ENCODE measurements around the gene PIAS3.

Gene PIAS3

DNA sequence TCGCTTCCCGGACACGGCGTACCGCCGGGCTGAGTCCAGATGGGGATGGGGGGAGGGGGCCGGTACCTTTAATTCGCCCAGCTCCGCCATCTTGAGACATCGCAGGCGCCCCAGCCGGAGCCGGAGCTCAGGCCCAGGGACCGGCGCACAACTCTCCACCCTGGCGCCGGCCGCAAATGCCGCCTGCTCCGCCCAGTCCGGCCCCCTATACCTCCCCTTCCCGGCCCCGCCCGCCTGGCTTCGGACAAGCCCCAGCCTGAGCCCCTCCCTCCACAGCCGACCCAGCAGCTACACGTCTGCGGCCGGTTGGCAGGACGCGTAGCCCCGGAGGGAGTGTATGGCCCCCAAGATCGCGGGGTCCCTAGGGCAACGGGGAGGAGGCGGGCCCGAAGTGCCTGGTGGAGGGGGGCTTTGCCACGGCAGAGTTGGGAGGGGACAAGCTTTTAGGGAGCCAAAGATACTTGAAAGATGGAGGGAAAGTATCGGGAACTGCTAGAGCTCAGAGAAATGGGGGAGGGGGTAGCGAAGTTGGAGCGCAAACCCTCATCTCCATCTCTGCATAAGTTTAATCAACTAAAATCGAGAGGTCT is at the start of gene PIAS3:
Gene PIAS3 (minus strand): TSS at position 181 of the 590 bp plus-strand sequence. CDS start 91 bp downstream, at position 90.
- DNase-seq = peak; percentile 87

DNA sequence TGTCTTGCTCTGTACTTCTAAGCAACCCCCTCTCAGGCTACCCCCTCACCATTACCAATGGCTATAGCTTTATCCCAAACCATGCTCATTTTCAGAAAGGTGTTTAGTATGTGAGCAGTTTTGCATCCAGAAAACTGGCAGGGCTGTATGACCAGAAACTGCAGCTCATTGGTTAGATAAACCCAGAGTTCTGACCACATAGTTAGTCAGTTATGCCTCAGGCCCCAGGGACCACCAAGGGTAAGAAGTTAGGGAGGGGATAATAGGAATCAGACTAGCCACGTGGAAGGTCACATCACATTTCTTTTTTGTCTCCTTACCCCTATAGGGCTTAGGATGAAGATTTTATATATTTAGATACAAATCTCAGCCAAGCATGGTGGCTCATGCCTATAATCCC is 49.8 kb upstream of the PIAS3 start:
- DNase-seq = no peak

DNA sequence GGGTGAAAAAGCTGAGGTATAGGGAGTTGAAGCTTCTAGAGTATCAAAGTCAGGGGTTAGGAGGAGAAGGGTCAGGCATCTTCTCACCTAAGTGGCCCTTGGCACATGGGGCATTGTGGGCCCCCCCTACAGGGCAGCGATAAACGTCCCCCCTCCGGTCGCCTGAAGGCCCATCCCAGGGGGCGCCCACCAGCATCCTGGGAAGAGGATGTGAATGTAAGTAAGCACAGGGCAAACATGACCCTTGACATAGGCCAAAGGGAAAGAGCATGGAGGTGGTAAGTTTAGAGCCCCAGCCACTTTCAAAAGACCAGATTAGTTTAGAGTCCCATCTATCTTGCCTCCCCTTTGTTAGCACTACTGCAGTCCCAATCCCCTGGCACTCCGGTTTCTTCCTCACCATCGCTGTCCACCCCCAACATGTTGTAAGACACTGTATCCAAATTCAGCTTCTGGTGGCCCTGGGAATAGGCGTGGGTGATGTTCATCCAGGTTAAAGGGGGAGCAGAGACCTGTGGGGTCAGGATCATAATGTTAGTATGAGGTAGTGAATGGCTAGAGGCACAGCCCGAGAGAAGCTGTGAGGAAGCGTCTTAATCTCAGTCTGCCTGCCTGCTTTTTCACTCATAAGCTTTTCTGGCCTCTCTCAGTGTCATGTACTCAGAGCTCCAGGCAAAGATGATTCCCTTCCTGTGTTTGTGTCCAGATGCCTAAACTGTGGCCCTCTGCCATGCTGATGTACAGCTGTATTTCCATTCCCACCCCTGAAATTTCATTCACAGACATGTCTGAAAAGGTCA is 48.3 kb upstream of the PIAS3 start:
- DNase-seq = no peak

DNA sequence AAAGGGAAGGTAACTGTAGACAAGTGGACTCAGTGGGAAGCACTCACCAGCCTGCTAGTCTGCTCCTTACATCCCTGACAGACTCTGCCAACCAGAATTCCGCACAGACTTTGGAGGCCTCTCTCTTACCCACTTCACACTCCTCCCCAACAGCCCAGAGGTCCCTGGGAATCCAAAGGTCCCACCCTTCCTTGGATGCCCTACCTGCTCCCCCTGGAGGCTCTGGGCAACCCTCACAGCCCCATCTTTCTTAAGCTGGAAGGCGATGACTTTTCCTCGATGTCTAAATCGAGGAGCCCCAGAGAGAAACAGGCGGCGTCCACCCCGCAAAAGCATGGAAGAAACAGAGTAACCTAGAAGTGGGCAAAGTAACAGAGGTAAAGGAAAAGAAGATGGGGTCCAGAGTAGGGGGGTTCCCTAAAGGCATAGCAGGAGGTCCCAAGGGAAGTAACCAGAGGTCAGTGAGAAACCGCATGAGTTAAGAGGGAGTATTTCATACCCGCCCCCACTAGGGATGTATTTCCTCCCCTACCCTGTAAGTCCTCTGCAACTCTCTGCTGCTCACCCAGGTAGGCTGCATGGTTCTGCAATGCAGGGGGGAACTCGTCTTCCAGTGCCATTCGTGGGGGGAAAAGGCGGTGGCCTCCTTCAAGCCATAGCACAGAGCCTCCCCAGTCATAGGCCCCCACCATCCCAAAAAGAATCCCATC is 42.6 kb upstream of the PIAS3 start:
- no peak for DNase-seq

DNA sequence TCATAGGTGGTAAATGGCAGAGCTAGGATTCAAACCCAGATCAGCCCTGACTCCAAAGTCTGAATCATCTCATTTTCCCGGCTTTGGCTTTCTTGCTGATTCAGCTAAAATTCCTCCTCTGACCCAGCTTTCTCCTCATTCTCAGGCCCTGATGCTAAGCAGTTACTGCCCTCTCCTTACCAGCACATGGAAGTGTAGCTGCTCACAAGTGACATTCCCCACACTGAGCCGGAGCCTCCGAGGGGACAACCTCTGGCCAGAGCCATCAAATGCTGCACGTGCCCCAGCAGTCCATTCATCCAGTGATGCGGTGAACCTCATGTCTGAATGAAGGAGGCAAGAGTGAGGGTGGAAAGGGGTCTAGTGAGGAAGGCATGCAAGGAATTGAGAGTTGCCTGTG is 39.9 kb upstream of the PIAS3 start:
- no peak for DNase-seq

DNA sequence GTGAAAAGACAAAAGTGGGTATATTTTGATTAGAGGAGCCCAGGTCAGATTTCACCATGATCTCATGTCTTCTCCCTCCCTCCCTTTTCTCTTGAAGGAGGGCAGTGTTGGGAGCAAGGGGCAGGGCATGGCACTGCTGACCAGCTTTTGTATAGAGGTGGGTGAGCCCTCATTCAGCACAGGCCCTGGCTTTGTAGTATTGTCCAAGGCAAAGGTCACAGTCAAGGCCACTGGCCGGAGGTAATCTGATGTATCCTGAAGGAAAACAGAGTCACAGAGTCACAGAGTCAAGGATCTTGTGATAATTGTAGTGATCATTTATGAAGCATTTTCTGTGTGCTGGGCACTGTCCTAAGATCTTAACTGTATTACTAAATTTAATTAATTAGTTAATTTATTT is 39.1 kb upstream of the PIAS3 start:
- DNase-seq = no peak

DNA sequence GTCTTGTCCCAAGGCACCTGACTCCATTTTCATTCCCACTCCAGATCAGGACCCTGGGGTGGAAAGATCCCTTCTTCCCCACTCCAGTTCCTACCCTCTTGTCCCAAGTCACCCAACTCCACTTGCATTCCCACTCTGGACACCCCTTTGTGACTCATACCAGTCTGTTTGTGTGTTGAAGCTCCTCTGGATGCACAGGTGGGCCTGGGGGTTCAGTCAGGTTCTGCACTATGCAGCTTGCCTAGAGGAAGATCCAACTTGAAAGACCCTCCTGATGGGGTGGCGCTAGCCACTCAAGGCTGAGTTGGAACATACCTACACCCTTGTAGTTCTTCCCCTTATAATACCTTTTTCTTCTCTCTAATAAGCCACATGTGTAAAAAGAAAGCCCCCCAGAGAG is 36.6 kb upstream of the PIAS3 start:
- DNase-seq = no peak

DNA sequence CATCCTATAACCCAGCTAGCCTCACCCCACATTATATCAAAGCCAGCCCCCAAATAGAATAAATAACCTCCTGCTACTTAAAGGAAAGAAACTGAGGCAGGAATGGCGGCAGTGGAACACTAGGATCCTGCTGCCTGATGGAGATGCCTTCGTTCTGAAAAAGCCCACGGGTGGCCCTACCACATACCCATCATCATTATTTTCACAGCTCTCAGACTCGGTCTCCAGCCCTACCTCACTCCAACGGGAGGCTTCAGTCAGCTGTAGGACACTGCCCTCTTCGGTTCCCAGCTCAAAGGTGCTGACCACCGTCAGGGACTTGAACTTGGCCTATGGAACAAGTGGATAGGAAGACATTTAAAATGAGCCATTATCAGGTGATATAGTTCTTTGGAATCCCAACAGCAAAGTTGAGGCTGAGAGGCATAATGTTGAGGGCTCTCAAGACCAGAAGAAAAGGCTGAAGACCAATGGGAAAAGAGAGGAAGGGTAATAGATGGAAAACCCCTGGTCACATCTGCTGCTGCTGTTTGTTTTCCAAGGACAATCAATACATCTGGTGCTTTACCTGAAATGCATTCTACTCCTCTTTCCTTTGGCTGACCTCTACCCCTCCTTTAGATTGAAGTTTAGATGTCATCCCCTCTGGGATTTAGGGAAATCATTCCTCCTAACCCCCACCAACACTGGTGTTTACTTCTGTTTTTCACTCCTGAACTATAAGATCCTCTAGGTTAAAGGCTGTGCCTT is 34.6 kb upstream of the PIAS3 start:
- DNase-seq = no peak

DNA sequence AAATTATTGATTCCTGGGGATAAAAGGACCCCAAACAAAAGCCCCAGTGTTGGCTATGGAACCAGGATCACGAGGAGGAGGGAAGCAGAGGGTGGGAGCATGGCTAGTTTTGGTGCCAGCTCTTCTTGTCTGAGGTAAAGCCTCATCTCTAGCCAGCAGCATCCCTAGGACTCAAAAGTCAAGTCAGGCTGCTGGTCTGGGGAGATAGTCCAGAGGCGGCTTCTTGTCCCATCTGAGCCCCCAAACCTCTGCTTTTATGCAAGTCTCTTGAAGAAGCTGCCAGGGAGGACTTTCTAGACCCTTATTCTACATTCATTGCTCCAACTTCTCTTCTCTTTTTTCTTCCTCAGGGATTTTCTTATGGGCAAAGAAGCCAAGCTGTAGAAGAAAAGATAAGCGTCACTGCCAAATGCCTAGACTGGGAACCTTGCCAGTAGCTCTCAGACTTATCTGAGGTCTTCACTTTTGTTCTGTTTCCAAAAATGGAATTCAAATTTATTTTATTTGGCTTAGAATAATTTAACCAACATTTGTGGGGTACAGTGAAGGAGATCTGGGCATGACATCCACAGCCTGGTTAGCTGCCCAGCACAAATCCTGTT is 33.7 kb upstream of the PIAS3 start:
- DNase-seq = peak; percentile 90

DNA sequence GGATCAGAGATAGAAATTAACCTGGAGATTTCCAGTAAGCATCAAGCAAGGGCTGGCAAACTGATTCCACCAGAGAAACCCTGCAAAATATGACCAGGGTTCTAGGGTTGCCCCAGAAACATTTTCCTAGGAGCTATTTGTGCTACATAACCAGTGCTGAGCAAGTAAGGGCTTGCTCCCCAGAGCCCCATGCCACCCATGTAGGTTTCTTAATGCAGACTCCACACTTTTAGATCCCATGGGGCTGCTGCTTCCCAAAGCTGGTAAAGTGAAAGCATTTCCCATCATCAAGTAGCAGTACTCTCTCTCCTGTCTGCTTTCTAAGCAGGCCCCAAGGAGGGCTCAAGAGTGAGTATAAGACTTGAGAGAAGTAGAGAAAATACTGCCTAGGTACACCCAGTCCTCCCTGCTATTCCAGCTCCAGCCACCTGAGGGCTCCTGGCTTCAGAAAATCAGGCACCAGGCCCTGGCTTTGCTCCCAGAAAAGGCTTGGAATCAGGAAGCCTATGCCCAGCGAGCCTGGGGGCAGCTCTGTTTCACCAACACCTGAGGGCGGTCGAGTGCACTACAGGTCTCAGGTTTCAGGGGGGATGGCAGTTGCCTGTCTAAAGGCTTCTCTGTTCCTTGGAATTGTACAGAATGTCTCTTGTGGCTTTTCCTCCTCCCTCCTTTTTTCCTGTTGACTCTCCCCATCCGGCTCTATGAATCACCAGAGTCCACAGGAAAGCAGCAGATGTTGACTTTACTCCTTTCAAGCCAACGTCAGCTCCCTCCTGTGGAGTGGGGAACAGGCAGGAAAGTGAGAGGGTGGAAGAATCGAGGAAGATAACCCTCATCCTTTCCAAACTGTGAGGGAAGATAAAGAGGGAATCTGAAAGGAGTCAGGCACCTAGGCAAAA is 33.0 kb upstream of the PIAS3 start:
- peak; percentile 82 for DNase-seq

DNA sequence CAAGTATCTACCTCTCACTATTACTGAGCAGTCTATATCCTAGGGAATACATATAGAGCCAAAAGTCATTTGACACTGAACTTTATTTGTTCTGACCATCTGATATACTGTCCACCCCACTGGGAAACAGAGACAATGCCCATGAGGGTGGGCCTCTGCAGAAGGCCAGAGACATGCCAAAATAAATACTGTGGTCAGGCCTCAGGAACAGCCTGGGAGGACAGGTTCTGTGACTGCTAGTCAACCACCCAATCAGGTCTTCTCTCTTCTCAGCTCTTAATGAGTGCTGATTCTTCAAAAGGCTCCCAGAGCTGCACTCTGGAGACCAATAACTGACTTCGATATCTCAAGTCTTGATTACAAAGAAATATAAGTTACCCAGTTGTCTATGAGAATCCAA is 32.3 kb upstream of the PIAS3 start:
- no peak for DNase-seq

DNA sequence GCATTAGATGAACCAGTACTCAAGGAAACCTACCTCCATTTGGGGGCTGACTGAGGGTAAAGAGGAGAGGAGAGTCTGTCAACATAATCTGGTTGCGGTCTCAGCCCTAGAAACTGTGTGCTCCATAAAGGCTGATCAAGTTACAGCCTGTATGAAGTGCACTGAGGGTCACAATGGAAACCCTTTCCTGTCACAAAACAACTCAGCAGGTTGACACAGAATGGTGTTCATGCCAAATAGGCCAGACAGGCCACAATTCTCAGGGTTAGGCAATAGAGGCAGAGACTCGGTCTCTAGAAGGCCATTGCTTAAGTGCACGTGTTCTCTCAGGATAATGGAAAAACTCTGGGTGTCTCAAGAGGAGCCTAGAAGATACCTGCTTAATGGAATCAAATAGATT is 30.8 kb upstream of the PIAS3 start:
- DNase-seq = no peak

DNA sequence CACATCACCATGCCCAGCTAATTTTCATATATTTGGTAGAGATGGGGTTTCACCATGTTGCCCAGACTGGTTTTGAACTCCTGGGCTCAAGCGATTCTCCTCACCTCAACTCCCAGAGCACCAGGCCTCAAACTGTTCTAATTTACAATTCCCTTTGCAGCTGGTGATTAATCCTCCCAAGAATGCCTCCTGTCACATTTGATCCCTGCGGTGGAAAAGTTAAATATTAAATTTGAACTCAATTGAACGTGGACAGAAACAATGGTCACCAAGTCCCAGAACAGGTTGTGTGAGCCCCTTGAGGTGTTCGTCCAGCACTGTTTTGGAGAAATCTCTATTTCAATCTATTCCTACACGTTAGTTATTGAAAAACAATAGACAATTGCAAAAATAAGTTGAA is 28.8 kb upstream of the PIAS3 start:
- DNase-seq = no peak

DNA sequence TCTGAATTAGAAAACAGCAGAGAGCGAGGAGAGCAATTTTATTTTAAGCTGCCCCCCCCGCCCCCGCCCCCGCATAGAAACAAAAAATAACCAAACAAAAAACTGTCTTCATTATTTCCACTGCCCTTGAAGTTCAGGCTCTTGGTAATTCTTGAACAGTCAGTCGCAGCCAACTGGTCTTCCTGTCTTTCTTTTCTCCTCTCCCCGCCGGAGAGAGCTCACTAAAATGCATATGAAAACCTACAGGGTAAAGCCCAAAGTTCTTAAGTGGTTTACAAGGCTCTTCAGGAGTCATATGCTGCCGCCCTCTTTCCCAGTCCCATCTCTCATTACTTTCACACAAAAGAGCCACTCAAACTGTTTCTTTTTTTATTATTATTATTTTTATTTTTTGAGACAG is 27.9 kb upstream of the PIAS3 start:
- no peak for DNase-seq

DNA sequence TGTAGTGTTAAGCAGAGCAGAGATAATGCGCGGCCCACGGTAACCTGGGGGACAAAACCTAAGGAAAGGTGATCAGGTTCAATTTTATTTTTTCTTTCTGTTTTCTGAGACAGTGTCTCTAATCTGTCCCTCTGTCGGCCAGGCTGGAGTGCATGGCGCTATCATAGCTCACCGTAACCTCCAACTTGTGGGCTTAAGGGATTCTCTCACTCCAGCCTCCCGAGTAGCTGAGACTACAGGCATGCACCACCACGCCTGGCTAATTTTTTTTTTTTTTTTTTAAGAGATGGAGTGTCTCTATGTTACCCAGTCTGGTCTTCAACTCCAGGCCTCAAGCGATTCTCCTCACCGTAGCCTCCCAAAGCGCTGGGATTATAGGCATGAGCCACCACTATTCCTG is 27.5 kb upstream of the PIAS3 start:
- peak; percentile 17 for DNase-seq

DNA sequence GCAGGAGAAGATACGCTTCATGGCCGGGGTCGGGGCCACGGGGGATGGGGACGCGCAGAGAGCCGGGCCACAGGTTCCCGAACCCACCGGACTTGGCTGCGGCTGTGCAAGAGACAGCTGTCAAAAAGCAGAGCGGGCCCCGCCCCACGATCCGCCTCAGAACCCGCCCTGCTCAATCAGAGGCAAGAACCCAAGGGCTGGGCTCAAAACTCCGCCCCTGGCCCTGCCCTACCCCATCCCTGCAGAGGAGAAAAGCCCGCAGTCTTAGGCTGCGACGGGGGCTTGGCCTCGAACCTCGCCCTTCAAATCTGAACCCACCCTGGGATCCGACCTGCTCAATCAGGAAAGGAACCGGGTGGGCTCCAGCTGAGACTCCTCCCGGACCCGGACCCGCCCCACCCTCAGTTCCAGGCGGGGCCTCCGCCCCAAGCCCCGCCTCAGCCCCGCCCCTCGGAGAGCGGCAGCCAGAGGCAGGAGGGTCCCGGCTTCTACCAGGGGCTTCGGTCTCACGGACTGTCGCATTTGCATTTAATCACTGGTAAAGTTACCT is 26.9 kb upstream of the PIAS3 start, which contains the start of gene ANKRD35:
Gene ANKRD35 (minus strand): TSS at position 129 of the 550 bp plus-strand sequence. CDS start 108 bp downstream, at position 21.
- peak; percentile 83 for DNase-seq

DNA sequence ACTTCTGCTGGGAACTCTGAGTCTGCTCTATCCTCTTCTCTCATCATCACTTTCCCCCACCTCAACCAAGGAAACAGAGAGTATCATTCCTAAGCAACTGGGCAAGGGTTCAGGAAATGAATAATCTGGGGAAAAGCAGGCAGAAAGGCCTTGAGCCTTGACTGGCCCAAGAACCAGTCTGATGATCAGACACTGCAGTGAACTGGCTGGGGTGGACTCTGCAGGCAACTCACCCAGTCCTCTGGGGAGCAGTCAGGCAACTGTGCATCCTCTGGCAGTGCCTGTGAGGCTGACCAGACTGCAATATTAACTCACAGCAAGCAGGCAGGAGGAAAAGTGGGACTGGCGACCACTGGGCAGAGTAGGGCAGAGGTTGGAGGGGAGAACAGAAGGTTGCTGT is 25.8 kb upstream of the PIAS3 start:
- no peak for DNase-seq

DNA sequence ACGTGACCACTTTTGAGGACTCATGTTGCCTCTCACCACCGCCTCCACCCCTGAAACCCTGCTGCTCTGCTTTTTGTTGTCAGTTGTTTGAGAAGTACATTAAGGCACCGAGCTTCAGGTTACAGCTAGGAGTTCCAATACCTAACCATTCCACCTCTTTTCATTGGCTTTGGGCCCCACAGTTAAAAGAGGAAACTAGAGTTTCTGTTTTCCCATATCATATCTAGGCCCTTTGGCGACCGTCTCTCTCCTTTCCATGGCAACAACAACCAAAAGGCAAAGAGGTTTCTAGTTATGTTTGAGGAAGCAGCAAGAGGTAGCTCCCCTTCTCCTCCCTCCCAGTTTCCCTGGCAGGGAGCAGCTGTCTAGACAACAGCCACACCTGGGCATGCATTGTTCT is 20.9 kb upstream of the PIAS3 start:
- DNase-seq = peak; percentile 16

DNA sequence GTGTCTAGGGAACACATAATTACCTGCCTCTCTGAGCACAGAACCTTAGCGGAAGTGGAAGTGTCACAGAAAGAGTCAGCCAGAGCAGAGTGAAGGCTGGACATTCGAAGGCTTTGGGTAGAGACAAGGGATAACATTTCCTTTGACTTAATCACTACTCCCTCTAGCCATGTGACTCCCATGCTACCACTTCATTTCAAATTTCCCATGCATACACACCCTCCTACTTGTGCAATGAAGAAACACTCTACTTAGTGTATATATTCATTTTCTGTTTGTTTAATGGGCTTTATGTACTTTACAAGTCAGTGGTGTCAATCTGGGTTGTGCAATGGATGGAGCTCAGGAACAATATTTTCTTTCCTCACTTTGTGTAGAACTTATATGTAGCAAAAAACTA is 19.8 kb upstream of the PIAS3 start:
- no peak for DNase-seq

DNA sequence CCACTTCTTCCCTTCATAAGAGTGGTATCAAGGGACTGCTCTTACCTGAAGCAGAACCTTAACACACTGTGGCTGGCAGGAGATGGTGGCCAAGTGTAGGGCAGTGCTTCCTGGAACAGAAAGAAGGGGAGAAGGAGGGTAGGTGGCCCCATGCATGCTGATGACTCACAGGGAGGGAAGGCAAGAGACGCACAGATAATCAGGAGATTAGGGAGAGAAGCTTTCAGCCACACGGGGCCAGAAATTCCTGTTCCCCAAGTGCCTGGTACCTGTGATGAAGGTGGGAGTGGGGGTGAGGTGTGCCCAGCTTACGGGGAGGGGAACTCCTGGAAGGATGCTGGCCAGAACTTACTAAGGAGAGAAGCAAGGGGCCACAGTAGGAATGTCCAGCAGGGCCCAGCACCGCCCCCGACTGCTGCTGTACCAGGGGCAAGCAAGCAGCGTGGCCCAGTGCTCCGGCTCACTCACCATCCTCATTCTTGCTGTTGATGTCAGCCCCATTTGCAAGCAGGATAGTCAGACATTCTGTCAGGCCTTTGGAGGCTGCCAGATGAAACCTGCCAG is 19.1 kb upstream of the PIAS3 start:
- DNase-seq = no peak

DNA sequence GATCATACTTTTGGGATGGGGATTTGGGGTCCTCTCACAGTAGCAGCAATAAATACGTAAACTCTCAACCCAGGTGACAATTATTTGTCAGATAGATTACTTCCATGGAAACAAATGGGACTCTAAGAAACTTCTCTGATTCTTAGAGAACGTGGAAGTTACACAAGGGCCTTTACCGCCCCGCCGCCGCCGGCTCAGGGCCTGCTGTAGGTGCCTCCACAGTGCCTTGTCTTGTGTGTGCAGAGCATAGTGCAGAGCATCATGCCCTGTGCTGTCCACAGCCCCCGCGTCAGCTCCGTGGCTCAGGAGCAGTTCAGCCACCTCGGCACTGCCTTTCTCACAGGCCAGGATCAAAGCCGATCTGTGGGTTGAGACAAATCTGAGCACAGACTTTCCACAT is 15.8 kb upstream of the PIAS3 start:
- no peak for DNase-seq
